Measurements from ENCODE around the gene RHBDD1. TPM values are rescaled to one million over a fixed set of nuclear protein-coding genes. Genes with fewer than 3 reads are reported as not detected.

Gene RHBDD1
- total RNA-seq, 3 donors from 2014 or later (not counting 1 experiment from before 2014, with no cell fraction given): 33.7 to 49.7 (median 47.7) TPM

- no peaks in the 10 kb centered on the region for H3K9me3 Mint-ChIP-seq
- no peak overlapping the region for H3K4me3 Mint-ChIP-seq
- no peaks in the 10 kb centered on the region for H3K36me3 Mint-ChIP-seq
- H3K4me1 Mint-ChIP-seq: peaks cover 0 to 5% of the 10 kb centered on the region in 2 donors
- Histone ChIP-seq H3K9me3 (ENCODE audit: control insufficient read depth, insufficient read depth, low read length) (no peaks in the 10 kb centered on the region), H3K4me3 (ENCODE audit: low read length) (no peak overlapping the region), H3K4me1 (ENCODE audit: control insufficient read depth, insufficient read depth, low read length) (no peaks in the 10 kb centered on the region), H3K27me3 (ENCODE audit: control insufficient read depth, insufficient read depth, low read length) (no peaks in the 10 kb centered on the region), H3K27ac (ENCODE audit: low read length) (no peak overlapping the region), H3K36me3 (ENCODE audit: control insufficient read depth, insufficient read depth, low read length) (peaks cover 5% of the 10 kb centered on the region)
- no peaks in the 10 kb centered on the region for H3K27me3 Mint-ChIP-seq (ENCODE audit: low read depth in 2 of 2)
- no peak for ATAC-seq
- intact Hi-C loops (cut with micrococcal nuclease): no loop called here
- TF ChIP-seq, protein P1, sequence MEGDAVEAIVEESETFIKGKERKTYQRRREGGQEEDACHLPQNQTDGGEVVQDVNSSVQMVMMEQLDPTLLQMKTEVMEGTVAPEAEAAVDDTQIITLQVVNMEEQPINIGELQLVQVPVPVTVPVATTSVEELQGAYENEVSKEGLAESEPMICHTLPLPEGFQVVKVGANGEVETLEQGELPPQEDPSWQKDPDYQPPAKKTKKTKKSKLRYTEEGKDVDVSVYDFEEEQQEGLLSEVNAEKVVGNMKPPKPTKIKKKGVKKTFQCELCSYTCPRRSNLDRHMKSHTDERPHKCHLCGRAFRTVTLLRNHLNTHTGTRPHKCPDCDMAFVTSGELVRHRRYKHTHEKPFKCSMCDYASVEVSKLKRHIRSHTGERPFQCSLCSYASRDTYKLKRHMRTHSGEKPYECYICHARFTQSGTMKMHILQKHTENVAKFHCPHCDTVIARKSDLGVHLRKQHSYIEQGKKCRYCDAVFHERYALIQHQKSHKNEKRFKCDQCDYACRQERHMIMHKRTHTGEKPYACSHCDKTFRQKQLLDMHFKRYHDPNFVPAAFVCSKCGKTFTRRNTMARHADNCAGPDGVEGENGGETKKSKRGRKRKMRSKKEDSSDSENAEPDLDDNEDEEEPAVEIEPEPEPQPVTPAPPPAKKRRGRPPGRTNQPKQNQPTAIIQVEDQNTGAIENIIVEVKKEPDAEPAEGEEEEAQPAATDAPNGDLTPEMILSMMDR (IDR thresholded peaks at IDR 0.05): no peak
- DNase-seq: no peak
- 83% methylated on average over 15 of the region's 15 CpGs for WGBS (ENCODE audit: insufficient coverage)
- H3K27ac Mint-ChIP-seq: no peak overlapping the region
Measured at GRCh38 chr2:226995625-226996041, 159.8 kb downstream of the RHBDD1 start.

- peaks cover 5% of the 10 kb centered on the region for H3K36me3 ChIP-seq (ENCODE audit: control insufficient read depth, insufficient read depth, low read length)
- H3K4me3 ChIP-seq (ENCODE audit: low read length): no peak overlapping the region
- intact Hi-C loops (cut with micrococcal nuclease): no loop called here
- no peaks in the 10 kb centered on the region for H3K27me3 Mint-ChIP-seq (ENCODE audit: low read depth in 2 of 2)
- no peaks in the 10 kb centered on the region for H3K36me3 Mint-ChIP-seq
- no peaks in the 10 kb centered on the region for H3K4me1 ChIP-seq (ENCODE audit: control insufficient read depth, insufficient read depth, low read length)
- DNase-seq: no peak
- no peak overlapping the region for H3K4me3 Mint-ChIP-seq
- TF ChIP-seq, protein P1 (IDR thresholded peaks at IDR 0.05): no peak
- H3K9me3 Mint-ChIP-seq: no peaks in the 10 kb centered on the region
- no peaks in the 10 kb centered on the region for H3K27me3 ChIP-seq (ENCODE audit: control insufficient read depth, insufficient read depth, low read length)
- ATAC-seq: no peak
- H3K27ac Mint-ChIP-seq: no peak overlapping the region
- H3K4me1 Mint-ChIP-seq: peaks cover 0 to 3% of the 10 kb centered on the region in 2 donors
- H3K27ac ChIP-seq (ENCODE audit: low read length): no peak overlapping the region
- no peaks in the 10 kb centered on the region for H3K9me3 ChIP-seq (ENCODE audit: control insufficient read depth, insufficient read depth, low read length)
- WGBS (ENCODE audit: insufficient coverage): 88% methylated on average over 1 of the region's 2 CpGs
Measured at GRCh38 chr2:226999661-227000060, 163.8 kb downstream of the RHBDD1 start.

DNA sequence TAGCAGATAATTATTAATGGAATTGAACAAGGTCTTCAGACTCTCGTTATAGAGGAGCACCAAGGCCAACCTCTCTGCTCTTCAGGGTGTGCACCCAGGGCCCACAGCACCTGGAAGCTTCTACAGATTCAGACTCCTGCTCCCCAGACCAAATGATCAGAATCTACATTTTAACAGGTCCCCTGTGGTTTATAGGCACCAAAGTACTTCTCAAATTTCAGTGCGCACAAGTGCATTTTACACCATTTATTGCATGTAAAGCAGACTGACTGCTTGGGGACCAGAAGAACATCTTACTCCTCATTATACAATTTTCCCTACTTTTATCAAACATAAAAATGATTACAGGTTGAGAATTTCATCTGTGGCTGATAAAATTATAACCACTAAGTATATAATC is 164.3 kb downstream of the RHBDD1 start:
- no peaks in the 10 kb centered on the region for H3K27me3 Mint-ChIP-seq (ENCODE audit: low read depth in 2 of 2)
- 97% methylated on average over 2 of the region's 2 CpGs for WGBS (ENCODE audit: insufficient coverage)

GRCh38 chr2:227004482-227004881 is 168.6 kb downstream of the RHBDD1 start:
- Mint-ChIP-seq H3K36me3 (no peaks in the 10 kb centered on the region), H3K27me3 (ENCODE audit: low read depth in 2 of 2) (no peaks in the 10 kb centered on the region), H3K4me1 (peaks cover 0 to 3% of the 10 kb centered on the region in 2 donors), H3K9me3 (no peaks in the 10 kb centered on the region), H3K4me3 (no peak overlapping the region), H3K27ac (no peak overlapping the region)
- intact Hi-C loops (cut with micrococcal nuclease): no loop called here
- WGBS (ENCODE audit: insufficient coverage): 93% methylated on average over 6 of the region's 6 CpGs
- Histone ChIP-seq H3K9me3 (ENCODE audit: control insufficient read depth, insufficient read depth, low read length) (no peaks in the 10 kb centered on the region), H3K4me1 (ENCODE audit: control insufficient read depth, insufficient read depth, low read length) (no peaks in the 10 kb centered on the region), H3K27me3 (ENCODE audit: control insufficient read depth, insufficient read depth, low read length) (no peaks in the 10 kb centered on the region), H3K27ac (ENCODE audit: low read length) (no peak overlapping the region), H3K36me3 (ENCODE audit: control insufficient read depth, insufficient read depth, low read length) (peaks cover 3% of the 10 kb centered on the region), H3K4me3 (ENCODE audit: low read length) (no peak overlapping the region)
- TF ChIP-seq, protein P1 (IDR thresholded peaks at IDR 0.05): no peak
- DNase-seq: no peak
- no peak for ATAC-seq

More for the DNA sequence above, 164.3 kb downstream of the RHBDD1 start:
- H3K36me3 ChIP-seq (ENCODE audit: control insufficient read depth, insufficient read depth, low read length): peaks cover 5% of the 10 kb centered on the region
- Mint-ChIP-seq H3K4me1 (peaks cover 0 to 3% of the 10 kb centered on the region in 2 donors), H3K4me3 (no peak overlapping the region), H3K27ac (no peak overlapping the region), H3K36me3 (no peaks in the 10 kb centered on the region), H3K9me3 (no peaks in the 10 kb centered on the region)
- no peaks in the 10 kb centered on the region for H3K9me3 ChIP-seq (ENCODE audit: control insufficient read depth, insufficient read depth, low read length)
- intact Hi-C loops (cut with micrococcal nuclease): no loop called here
- ATAC-seq (no peak), DNase-seq (no peak)
- TF ChIP-seq, protein P1 (IDR thresholded peaks at IDR 0.05): no peak
- no peak overlapping the region for H3K27ac ChIP-seq (ENCODE audit: low read length)
- no peaks in the 10 kb centered on the region for H3K4me1 ChIP-seq (ENCODE audit: control insufficient read depth, insufficient read depth, low read length)
- H3K4me3 ChIP-seq (ENCODE audit: low read length): no peak overlapping the region
- no peaks in the 10 kb centered on the region for H3K27me3 ChIP-seq (ENCODE audit: control insufficient read depth, insufficient read depth, low read length)

Data from natural killer cell (primary cell).